HUES6 (cell line): ENCODE measurements around the gene NLGN2.

Experiments used
- H3K27ac ChIP-seq: 2 replicates; pipeline ENCODE4 v1.7.0; 2013; ENCODE audit warnings: low read depth, mild to moderate bottlenecking, low read length, inconsistent platforms
- H3K27me3 ChIP-seq: 2 replicates; pipeline ENCODE4 v1.6.1; 2013; ENCODE audit warnings: low read length; ENCODE audit not compliant: control insufficient read depth, insufficient read depth
- H3K36me3 ChIP-seq: 2 replicates; pipeline ENCODE4 v1.6.1; 2013; ENCODE audit warnings: low read length; ENCODE audit not compliant: control insufficient read depth, insufficient read depth
- H3K4me1 ChIP-seq: 2 replicates; pipeline ENCODE4 v1.6.1; 2013; ENCODE audit warnings: low read length; ENCODE audit not compliant: control insufficient read depth, insufficient read depth
- H3K4me3 ChIP-seq: 2 replicates; pipeline ENCODE4 v1.5.1; 2013; ENCODE audit warnings: low read depth, low read length
- H3K9ac ChIP-seq: one replicate; pipeline ENCODE4 v1.6.1; 2013; ENCODE audit warnings: mild to moderate bottlenecking, low read length
- H3K9me3 ChIP-seq: 2 replicates; pipeline ENCODE4 v1.6.1; 2013; ENCODE audit warnings: low read depth, low read length; ENCODE audit not compliant: control insufficient read depth, insufficient read depth

Gene NLGN2

DNA sequence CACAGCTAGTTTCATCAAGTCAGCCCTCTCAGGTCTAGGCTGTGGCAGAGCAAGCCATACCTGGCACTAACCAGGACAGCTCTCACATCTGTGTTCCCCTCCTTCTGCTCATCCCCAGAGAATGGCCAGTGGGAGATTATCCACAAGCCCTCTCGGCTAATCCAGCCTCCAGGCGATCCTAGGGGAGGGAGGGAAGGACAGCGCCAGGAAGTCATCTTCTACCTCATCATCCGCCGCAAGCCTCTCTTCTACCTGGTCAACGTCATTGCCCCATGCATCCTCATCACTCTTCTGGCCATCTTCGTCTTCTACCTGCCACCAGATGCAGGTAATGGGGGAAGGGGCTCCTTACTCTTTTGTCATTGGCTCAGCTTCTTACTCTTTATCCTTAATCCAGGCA lies 40.8 kb downstream of the NLGN2 start:
- Histone ChIP-seq H3K27me3 (peaks cover 17% of the 10 kb centered on the region), H3K4me1 (peaks cover 15% of the 10 kb centered on the region), H3K36me3 (no peaks in the 10 kb centered on the region), H3K4me3 (no peak overlapping the region), H3K9me3 (no peaks in the 10 kb centered on the region), H3K27ac (no peak overlapping the region), H3K9ac (no peak overlapping the region)

DNA sequence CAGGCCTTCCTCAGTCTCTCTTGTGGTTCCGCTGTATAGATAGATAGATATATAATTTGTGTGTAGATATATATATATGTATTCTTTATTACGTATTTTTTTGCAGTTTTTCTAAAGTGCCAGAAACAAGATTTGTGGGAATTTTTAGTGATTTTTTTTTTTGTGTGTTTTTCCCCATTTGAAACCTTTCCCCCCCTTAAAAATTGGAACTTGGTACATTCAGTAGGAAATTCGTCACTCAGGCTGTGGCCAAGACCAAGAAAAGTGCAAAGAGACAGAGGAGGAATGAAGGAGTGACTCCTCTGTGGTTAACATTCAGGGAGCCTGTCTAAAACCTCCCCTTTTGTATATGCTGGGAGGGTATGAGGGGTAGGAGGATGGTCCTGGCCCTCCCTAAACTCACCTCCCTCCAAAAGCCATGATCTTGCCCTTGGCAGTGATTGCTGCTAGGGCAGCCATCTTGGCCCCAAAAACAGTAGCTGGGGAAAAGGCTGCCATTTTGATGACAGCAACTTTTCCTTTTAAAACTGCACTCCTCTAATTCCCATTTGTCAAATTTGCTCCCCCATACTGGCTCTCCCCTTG lies 52.4 kb downstream of the NLGN2 start:
- no peak overlapping the region for H3K27ac ChIP-seq
- peaks cover 9% of the 10 kb centered on the region for H3K4me1 ChIP-seq
- peaks cover 15% of the 10 kb centered on the region for H3K36me3 ChIP-seq

DNA sequence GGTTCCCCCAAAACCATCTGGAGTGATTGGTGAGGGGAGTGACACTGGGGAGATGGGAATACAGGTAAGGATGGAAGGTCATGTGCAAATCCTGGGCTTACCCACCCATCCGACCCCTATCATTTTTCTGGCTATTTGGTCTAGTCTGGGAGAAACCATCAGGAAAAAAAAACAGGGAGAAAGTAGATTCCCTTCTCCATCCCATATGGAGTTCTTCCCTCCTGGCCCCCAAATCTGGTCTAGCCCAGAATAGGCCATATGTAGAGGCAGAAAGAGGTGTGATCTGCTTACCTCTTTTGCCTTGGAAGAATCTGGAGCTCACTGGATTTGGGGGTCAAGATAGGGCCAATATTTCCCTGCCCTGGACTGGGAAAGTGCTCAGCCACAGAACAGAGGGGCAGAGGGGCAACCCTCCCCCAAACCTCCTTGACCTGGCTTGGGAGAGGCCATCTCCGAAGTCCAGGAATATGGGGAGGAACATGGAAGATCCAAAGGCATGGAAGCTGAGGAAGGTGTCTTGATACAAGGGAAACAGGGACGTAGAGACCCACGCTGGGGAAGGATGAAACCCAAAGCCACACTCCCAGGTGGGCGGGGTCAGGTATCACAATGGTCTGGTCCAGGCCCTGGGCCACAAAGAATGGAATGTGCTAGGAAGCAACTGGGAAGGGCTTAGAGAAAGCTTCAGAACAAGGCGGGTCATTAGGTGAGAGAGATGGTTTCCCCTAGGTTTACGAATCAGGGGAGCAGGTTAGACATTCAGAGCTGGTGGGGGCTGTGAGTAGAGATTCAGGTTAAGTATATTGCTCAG lies 53.4 kb downstream of the NLGN2 start:
- H3K36me3 ChIP-seq, result peaks cover 18% of the 10 kb centered on the region

More for the DNA sequence above, 52.4 kb downstream of the NLGN2 start:
- H3K4me3 ChIP-seq, result no peak overlapping the region
- no peak overlapping the region for H3K9ac ChIP-seq
- H3K27me3 ChIP-seq, result no peaks in the 10 kb centered on the region
- no peaks in the 10 kb centered on the region for H3K9me3 ChIP-seq

DNA sequence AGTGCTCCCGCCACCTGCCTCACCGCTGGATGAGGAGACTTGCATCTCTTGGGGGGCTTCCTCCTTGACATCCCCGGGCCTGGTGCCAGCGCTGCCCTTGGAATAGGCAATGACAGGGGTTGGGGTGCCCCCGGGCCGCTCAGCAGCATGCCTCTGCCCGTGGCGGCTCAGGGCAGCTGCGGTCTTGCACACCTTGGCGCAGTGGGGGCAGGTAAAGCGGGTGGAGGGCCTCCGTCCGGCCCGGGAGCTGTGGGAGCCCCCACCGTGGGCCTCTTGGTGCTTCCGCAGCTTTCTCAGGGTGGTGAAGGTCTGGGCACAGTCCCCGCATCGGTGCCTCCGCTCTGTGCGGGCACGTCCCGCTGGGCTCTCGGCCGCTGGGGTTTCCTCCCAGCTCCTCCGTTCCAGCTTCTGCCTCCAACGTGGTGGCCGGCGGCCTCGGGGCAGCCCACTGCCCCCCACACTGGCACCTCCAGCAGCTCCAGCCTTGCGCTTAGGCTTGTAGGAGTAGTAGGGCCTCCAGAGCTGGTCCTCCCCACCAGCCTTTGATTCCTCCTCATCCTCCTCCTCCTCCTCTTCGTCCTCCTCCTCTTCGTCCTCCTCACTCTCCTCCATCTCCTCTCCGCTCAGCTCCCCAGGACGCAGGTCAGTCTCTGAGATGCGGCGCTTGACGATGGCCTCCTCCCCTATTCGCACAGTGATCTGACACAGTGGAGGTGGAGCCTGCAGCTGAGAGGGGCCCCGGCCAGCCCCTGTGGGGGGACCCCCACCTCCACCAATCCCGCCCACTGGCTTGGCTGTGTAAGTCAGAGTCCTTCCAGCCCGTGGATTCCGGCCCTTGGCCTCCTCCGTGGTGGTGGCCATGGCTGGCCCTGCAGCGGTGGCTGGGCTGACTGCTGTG lies 55.1 kb downstream of the NLGN2 start:
- H3K4me1 ChIP-seq, result peaks cover 9% of the 10 kb centered on the region
- no peaks in the 10 kb centered on the region for H3K9me3 ChIP-seq
- no peak overlapping the region for H3K4me3 ChIP-seq
- no peak overlapping the region for H3K9ac ChIP-seq
- H3K27me3 ChIP-seq, result no peaks in the 10 kb centered on the region
- H3K36me3 ChIP-seq, result peaks cover 27% of the 10 kb centered on the region
- H3K27ac ChIP-seq, result no peak overlapping the region

More for the DNA sequence above, 53.4 kb downstream of the NLGN2 start:
- H3K4me1 ChIP-seq, result peaks cover 9% of the 10 kb centered on the region
- H3K9me3 ChIP-seq, result no peaks in the 10 kb centered on the region
- no peak overlapping the region for H3K27ac ChIP-seq
- H3K27me3 ChIP-seq, result no peaks in the 10 kb centered on the region
- H3K9ac ChIP-seq, result no peak overlapping the region
- no peak overlapping the region for H3K4me3 ChIP-seq

DNA sequence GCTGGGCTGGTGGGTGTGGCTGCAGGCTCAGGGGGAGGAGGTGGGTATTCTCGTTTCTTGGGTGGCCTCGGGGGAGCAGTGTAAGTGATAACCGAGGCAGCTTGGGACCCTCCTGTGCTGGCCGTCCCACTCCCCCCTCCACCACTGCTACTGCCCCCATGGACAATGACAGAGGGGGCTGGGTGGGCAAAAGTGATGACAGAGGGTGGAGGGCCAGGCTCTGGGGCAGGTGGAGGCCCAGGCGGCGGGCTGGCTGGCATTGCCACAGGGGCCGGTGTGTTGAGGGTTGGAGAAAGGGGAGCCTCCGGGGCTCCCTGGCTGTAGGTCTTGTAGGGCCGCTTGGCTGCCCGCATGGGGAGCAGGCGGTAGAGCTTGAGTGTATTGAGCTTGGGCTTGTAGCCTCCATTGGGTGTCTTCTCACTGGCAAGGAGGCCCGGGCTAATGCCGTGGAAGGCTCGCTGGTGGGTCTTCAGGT lies 55.8 kb downstream of the NLGN2 start:
- Histone ChIP-seq H3K27ac (no peak overlapping the region), H3K36me3 (peaks cover 27% of the 10 kb centered on the region), H3K27me3 (no peaks in the 10 kb centered on the region), H3K9me3 (no peaks in the 10 kb centered on the region), H3K4me3 (no peak overlapping the region), H3K9ac (no peak overlapping the region), H3K4me1 (peaks cover 9% of the 10 kb centered on the region)

DNA sequence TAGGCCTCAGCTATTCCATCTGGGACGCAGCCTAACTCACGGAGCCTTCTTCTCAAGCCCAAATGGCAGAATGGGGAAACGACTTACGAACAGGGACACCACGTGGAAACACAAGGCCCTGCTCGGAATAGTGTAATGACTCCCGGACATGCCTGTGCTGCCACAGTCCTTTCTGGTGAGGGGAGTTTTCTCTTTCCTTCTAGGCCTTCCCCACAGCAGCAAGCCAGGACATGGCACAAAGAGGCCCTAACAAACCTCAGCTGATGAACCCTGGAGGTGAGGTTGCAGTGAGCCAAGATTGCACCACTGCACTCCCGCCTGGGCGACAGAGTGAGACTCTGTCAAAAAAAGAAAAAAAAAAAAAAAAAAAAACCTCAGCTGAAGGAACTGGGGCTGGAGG lies 56.4 kb downstream of the NLGN2 start:
- H3K36me3 ChIP-seq, result peaks cover 27% of the 10 kb centered on the region
- no peak overlapping the region for H3K4me3 ChIP-seq
- no peaks in the 10 kb centered on the region for H3K27me3 ChIP-seq
- no peak overlapping the region for H3K9ac ChIP-seq
- no peaks in the 10 kb centered on the region for H3K9me3 ChIP-seq
- H3K4me1 ChIP-seq, result peaks cover 9% of the 10 kb centered on the region
- H3K27ac ChIP-seq, result no peak overlapping the region

DNA sequence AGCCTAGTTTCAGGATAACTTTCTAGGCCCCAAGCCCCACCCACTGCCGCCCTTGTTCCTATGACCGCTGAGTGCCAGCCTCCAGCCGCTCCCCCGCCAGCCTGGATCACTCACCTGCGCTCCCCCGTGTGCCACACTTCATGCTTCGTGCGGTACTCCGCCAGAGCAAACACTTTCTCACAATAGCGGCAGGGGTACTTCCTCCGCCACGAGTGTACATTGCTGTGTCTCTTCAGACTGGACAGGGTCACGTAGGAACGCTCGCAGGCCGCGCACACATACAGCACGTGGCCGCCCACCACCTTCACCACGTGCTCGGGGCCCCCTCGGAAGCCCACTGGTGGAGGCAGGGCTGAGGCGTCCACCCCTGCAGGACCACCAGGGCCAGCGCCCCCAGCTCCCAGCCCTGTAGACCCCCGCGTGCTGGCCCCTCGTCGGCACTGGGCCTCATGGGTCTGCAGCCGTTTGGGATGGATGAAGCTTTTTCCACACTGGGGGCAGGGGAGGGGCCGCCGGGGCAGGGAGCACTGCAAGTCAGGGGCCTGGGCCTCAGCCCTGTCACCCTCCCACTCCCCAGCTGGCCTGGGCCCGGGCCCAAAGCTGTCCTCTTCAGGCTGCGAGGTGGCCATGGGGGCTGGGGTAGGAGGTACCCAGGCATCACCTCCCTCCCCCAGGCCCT lies 58.1 kb downstream of the NLGN2 start:
- Histone ChIP-seq H3K4me1 (peaks cover 9% of the 10 kb centered on the region), H3K36me3 (peaks cover 27% of the 10 kb centered on the region), H3K27me3 (no peaks in the 10 kb centered on the region), H3K4me3 (no peak overlapping the region), H3K9me3 (no peaks in the 10 kb centered on the region), H3K27ac (no peak overlapping the region), H3K9ac (no peak overlapping the region)

DNA sequence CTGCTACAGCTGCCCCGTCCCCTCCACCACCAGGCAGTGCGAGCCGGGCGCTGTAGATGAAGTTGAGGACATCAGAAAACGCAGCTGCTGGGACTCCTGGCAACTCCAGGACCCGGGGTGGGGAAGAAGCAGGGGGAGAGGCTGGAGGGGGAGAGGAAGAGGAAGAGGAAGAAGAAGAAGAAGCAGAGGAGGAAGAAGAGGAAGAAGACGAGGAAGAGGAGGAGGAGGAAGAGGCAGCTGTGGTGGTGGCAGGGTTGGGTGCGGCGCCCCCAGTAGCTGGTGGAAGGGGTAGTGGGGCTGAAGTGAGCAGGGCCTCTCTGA lies 58.6 kb downstream of the NLGN2 start:
- Histone ChIP-seq H3K4me3 (no peak overlapping the region), H3K27me3 (no peaks in the 10 kb centered on the region), H3K27ac (no peak overlapping the region), H3K9ac (no peak overlapping the region), H3K36me3 (peaks cover 27% of the 10 kb centered on the region), H3K9me3 (no peaks in the 10 kb centered on the region), H3K4me1 (peaks cover 5% of the 10 kb centered on the region)

DNA sequence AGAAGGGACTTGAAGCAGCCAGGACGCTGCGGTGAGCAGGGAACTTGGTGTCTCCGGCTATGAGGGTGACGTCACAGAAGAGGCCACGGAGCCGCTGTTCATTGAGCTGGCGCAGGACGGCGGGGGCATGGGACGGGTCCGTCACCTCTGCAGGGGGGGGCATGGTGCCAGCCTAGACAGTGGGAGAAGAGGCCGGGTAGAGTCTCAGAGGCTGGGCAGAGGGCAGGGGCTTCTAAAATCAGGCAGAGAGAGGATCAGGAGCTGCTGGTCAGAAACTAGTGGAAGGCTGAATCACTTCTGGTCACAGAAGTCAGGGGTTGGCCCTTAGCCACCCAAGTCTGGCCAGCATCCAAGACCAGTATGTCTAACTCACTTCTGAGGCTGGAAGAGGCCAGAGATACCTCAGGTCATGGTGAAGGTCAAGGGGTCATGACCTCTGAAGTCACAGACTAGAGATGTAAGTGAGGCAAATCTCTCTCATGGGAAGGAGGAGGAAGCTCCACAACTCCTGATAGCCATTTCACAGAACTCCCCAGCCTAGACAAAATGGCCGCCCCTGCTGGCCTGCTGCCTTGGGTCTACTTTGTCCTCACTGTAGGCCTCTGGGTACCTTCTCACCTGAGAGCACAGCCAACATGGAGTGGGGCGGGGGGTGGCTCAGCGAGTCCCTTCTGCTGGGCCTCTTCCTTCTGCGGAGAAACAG lies 59.1 kb downstream of the NLGN2 start:
- Histone ChIP-seq H3K4me3 (no peak overlapping the region), H3K27ac (no peak overlapping the region), H3K9me3 (no peaks in the 10 kb centered on the region), H3K9ac (no peak overlapping the region), H3K36me3 (peaks cover 27% of the 10 kb centered on the region), H3K27me3 (no peaks in the 10 kb centered on the region), H3K4me1 (no peaks in the 10 kb centered on the region; the same call in 1 of the 2 replicates)

DNA sequence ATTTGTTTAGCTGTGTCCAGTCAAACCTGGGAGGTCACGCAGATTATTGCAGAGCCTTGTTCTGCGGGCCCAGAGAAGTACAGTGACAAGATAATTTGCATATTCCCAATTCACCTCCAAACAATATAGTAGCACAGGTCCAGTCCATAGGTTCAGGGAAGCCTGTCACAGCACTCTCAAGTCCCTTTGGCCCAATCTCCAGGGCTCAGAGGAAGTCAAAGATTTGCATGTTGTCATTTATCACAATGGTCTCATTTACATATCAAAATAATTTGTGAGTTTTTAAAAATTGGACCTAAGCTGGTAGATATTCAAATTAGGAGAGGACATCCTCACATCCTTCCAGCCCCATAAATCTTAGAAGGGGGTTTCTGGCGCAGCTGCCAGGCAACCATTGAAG lies 59.9 kb downstream of the NLGN2 start:
- H3K36me3 ChIP-seq, result peaks cover 27% of the 10 kb centered on the region
- no peak overlapping the region for H3K27ac ChIP-seq
- no peaks in the 10 kb centered on the region for H3K4me1 ChIP-seq
- no peak overlapping the region for H3K4me3 ChIP-seq
- H3K9me3 ChIP-seq, result no peaks in the 10 kb centered on the region
- no peak overlapping the region for H3K9ac ChIP-seq
- no peaks in the 10 kb centered on the region for H3K27me3 ChIP-seq
